ENCODE data around the gene MRPL36.

DNA sequence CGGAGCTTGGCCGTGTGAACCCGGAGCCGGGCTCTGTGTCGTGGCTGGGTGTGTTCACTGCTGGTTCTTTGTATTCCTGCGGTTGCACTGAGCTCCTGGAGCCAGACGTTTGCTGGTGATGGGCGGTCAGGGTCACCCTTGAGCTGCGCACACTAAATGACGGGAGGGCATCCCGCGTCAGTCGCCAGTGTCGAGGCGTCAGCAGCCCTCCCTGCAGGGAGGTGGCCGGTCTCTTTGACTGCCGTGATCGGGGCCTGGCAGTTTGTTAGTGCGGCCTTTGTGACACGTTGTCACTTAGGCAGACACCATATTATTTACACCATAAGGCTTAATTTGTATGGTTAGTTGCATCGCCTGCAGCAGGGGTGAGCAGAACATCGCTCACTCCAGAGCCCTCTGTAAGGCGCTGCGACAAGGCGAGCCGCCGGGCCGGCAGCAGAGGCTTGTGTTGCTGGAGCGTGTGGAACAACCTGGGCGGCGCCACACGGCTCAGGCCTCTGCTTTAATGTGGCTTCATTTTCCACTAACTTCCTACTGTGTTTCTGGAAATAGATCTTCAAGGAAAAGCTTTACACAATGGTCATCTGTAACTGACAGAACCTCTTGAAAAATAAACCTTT lies 9.9 kb upstream of the MRPL36 start:
- TF ChIP-seq, protein P1, sequence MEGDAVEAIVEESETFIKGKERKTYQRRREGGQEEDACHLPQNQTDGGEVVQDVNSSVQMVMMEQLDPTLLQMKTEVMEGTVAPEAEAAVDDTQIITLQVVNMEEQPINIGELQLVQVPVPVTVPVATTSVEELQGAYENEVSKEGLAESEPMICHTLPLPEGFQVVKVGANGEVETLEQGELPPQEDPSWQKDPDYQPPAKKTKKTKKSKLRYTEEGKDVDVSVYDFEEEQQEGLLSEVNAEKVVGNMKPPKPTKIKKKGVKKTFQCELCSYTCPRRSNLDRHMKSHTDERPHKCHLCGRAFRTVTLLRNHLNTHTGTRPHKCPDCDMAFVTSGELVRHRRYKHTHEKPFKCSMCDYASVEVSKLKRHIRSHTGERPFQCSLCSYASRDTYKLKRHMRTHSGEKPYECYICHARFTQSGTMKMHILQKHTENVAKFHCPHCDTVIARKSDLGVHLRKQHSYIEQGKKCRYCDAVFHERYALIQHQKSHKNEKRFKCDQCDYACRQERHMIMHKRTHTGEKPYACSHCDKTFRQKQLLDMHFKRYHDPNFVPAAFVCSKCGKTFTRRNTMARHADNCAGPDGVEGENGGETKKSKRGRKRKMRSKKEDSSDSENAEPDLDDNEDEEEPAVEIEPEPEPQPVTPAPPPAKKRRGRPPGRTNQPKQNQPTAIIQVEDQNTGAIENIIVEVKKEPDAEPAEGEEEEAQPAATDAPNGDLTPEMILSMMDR (conservative IDR thresholded peaks at IDR 0.05), result no peak
- TF ChIP-seq ZFX (IDR thresholded peaks at IDR 0.05), result no peak

Measured in C4-2B (cell line).